Endothelial cell of umbilical vein (primary cell): ENCODE results near the gene FRMD7.

Experiments
- CTCF ChIP-seq, 2 donors: IDR thresholded peaks; 1 replicate in 1 of 2; 2 replicates in 1 of 2; pipeline ENCODE4 v1.5.1; 2011; ENCODE audit warnings: low read length in 2 of 2, mild to moderate bottlenecking in 2 of 2, moderate library complexity in 2 of 2, control low read depth in 1 of 2, inconsistent platforms in 1 of 2, low read depth in 1 of 2; ENCODE audit not compliant: insufficient read depth in 1 of 2; ENCODE audit errors: extremely low read depth in 1 of 2
- EZH2 ChIP-seq: IDR thresholded peaks from 2 replicates; pipeline ENCODE4 v1.6.1; 2012; ENCODE audit warnings: borderline replicate concordance, low read depth, mild to moderate bottlenecking, moderate library complexity, low read length, inconsistent platforms; ENCODE audit not compliant: severe bottlenecking
- FOS ChIP-seq: IDR thresholded peaks from 2 replicates; pipeline ENCODE4 v1.6.1; 2011; ENCODE audit warnings: mild to moderate bottlenecking, low read length, moderate library complexity, borderline replicate concordance; ENCODE audit not compliant: insufficient read depth
- GATA2 ChIP-seq: IDR thresholded peaks from 2 replicates; pipeline ENCODE4 v1.7.0; 2011; ENCODE audit warnings: low read depth, mild to moderate bottlenecking, moderate library complexity, mixed read lengths, low read length; ENCODE audit not compliant: insufficient read length, insufficient read depth
- MAX ChIP-seq: IDR thresholded peaks from 2 replicates; pipeline ENCODE4 v1.6.1; 2011; ENCODE audit not compliant: insufficient read depth, insufficient read length
- MYC ChIP-seq: IDR thresholded peaks from one replicate; pipeline ENCODE4 v1.6.1; 2011; ENCODE audit warnings: mild to moderate bottlenecking, low read depth, low read length
- POLR2A ChIP-seq: IDR thresholded peaks from 2 replicates; pipeline ENCODE4 v1.6.1; 2012; ENCODE audit warnings: low read depth, mild to moderate bottlenecking, control low read depth, low read length

GRCh38 chrX:132077912-132078311, 49.9 kb downstream of the FRMD7 start:
- TF ChIP-seq POLR2A (no peak), CTCF (IDR thresholded peaks at IDR 0.05; ENCODE audit: extremely low read depth in 1 of 2, insufficient read depth in 1 of 2, low read depth in 1 of 2, low read length in 2 of 2) (no peak), MYC (no peak), EZH2 (no peak), MAX (no peak), GATA2 (no peak), FOS (no peak)
